ENCODE measurements around the gene SCP2. TPM values are rescaled to one million over a fixed set of nuclear protein-coding genes. Genes with fewer than 3 reads are reported as not detected.

Gene SCP2
- polyA plus RNA-seq, 1 of the 3 experiments (the other 2 are of a cell fraction), result 49.5 TPM

DNA sequence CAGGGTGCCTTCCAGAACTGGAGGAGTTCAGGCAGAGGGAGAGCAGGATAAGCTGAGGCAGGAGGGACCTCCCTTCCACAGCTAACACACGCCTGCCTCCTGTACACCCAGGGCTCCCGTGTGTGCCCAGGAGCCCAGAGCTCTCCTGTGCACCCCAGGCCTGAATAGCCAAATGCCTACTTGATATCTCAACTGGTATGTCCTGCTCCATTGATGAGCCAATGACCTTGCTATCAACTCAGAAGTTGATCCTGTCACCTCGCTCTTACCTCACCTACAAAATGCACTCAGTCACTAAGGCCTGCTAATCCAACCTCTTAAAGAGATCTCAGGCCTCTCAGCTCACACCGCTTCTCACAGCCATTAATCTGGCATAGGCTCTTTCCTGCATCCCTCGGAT, 12.6 kb upstream of the SCP2 start (continued):
- no peak for TF ChIP-seq RCOR1 (IDR thresholded peaks at IDR 0.05; ENCODE audit: low read length)

DNA sequence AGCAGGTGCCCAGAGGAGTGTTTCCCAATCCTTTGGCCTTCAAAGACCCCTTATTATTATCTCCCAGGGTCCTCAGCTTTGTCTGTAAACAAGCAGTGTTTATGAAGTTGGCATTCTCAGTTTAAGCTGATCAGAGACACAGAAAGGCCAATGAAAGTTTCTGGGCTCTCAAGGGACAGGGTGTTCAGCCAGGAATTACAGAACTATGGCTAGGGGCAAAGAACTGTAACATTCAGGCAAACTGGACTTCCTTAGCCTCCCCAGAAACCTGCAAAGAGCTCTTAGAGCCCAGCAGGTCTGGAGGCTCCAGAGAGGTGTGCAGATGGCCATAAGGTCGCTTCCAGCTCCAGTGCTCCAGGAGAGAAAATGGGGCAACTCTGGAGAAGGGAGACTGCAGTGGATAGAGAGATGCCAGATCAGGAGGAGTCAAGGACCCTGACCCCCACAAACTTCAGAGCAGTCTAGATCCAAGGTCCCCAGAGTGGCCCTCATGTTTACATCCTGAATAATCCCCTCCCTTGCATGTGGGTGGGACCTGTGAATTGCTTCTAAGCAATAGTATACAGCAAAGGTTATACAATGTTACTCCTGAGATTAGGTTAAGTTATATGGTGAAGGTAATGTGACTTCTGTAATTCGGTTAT, 11.7 kb upstream of the SCP2 start:
- H3K4me3 ChIP-seq (ENCODE audit: low read depth in 2 of 2, low read length in 1 of 2), result no peak overlapping the region
- CTCF ChIA-PET, result interaction anchor here (0.7 to 1.6 kb wide), 4 partner anchors 10 to 23 kb away, joined by 3 to 4 read pairs (median 3); no protein-coding TSS in a partner anchor
- no peaks in the 10 kb centered on the region for H3K9me3 ChIP-seq
- no peaks in the 10 kb centered on the region for H3K79me2 ChIP-seq (ENCODE audit: insufficient read depth)
- no peaks in the 10 kb centered on the region for H3K4me1 ChIP-seq (ENCODE audit: control insufficient read depth in 1 of 2, insufficient read depth in 2 of 2, low read depth in 1 of 2, low read length in 1 of 2)
- no peaks in the 10 kb centered on the region for H3K27me3 ChIP-seq (ENCODE audit: insufficient read depth)
- no peak overlapping the region for H3K4me2 ChIP-seq
- no peaks in the 10 kb centered on the region for H3F3A ChIP-seq (replicated peaks; ENCODE audit: insufficient read depth)
- WGBS (ENCODE audit: low lambda C conversion rate), result 78% methylated on average over 2 of the region's 2 CpGs
- H3K9me2 ChIP-seq, result no peaks in the 10 kb centered on the region
- H4K20me1 ChIP-seq (ENCODE audit: insufficient read depth), result no peaks in the 10 kb centered on the region
- DNase-seq, result no peak
- TF ChIP-seq SMC3 (IDR thresholded peaks at IDR 0.05; ENCODE audit: low read depth, low read length) (no peak), MXI1 (IDR thresholded peaks at IDR 0.05; ENCODE audit: low read depth, low read length) (no peak), EP300 (IDR thresholded peaks at IDR 0.05; ENCODE audit: borderline replicate concordance in 1 of 2, low read depth in 1 of 2, low read length in 1 of 2) (no peak), TEAD4 (IDR thresholded peaks at IDR 0.05; ENCODE audit: borderline replicate concordance, insufficient read depth) (no peak), RFX5 (IDR thresholded peaks at IDR 0.05; ENCODE audit: low read length) (no peak), RCOR1 (IDR thresholded peaks at IDR 0.05; ENCODE audit: low read length) (no peak), MEF2A (IDR thresholded peaks at IDR 0.05; ENCODE audit: borderline replicate concordance, low read depth) (no peak), POLR2AphosphoS5 (IDR thresholded peaks at IDR 0.05; ENCODE audit: low read depth, low read length) (no peak)
- TF ChIP-seq, protein P1, sequence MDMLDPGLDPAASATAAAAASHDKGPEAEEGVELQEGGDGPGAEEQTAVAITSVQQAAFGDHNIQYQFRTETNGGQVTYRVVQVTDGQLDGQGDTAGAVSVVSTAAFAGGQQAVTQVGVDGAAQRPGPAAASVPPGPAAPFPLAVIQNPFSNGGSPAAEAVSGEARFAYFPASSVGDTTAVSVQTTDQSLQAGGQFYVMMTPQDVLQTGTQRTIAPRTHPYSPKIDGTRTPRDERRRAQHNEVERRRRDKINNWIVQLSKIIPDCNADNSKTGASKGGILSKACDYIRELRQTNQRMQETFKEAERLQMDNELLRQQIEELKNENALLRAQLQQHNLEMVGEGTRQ (IDR thresholded peaks at IDR 0.05; ENCODE audit: borderline replicate concordance, low read depth, low read length), result no peak
- no peaks in the 10 kb centered on the region for H3K36me3 ChIP-seq (replicated peaks in 1 of 2; ENCODE audit: control insufficient read depth in 1 of 2, insufficient read depth in 2 of 2, low read length in 1 of 2)
- no peak overlapping the region for H2AFZ ChIP-seq (ENCODE audit: low read depth)
- no peak overlapping the region for H3K27ac ChIP-seq (ENCODE audit: low read depth in 2 of 2, low read length in 1 of 2)
- H3K9ac ChIP-seq, result no peak overlapping the region
- POLR2A ChIA-PET, result no interaction called here

DNA sequence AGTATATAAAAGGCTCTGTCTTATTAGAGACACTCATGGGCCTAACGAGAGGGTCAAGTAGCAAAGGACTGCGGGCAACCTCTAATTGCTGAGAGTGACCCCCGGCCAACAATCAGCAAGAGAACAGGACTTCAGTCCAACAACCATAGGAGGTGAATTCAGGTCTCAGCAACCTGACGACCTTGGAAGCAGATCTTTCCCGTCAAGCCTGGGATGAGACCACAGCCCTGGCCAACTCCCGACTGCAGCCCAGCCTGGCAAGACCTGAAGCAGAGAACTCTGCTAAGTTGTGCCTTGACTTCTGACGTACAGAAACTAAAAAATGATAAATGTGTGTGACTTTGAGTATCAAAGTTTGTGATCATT, 11.2 kb upstream of the SCP2 start:
- ChIA-PET POLR2A (no interaction called here), CTCF (interaction anchor here (1.2 to 1.6 kb wide), 2 partner anchors 11 to 24 kb away, joined by 3 to 4 read pairs; no protein-coding TSS in a partner anchor)
- H3K9me3 ChIP-seq, result no peaks in the 10 kb centered on the region
- H3K36me3 ChIP-seq (replicated peaks in 1 of 2; ENCODE audit: control insufficient read depth in 1 of 2, insufficient read depth in 2 of 2, low read length in 1 of 2), result no peaks in the 10 kb centered on the region
- H3K4me2 ChIP-seq, result no peak overlapping the region
- no peaks in the 10 kb centered on the region for H3K79me2 ChIP-seq (ENCODE audit: insufficient read depth)
- H3K9me2 ChIP-seq, result no peaks in the 10 kb centered on the region
- H3K9ac ChIP-seq, result no peak overlapping the region
- no peaks in the 10 kb centered on the region for H3F3A ChIP-seq (replicated peaks; ENCODE audit: insufficient read depth)
- H3K4me3 ChIP-seq (ENCODE audit: low read depth in 2 of 2, low read length in 1 of 2), result no peak overlapping the region
- no peak overlapping the region for H2AFZ ChIP-seq (ENCODE audit: low read depth)
- no peaks in the 10 kb centered on the region for H3K27me3 ChIP-seq (ENCODE audit: insufficient read depth)
- no peak overlapping the region for H3K27ac ChIP-seq (ENCODE audit: low read depth in 2 of 2, low read length in 1 of 2)
- 87% methylated on average over 6 of the region's 7 CpGs for WGBS (ENCODE audit: low lambda C conversion rate)
- H3K4me1 ChIP-seq (ENCODE audit: control insufficient read depth in 1 of 2, insufficient read depth in 2 of 2, low read depth in 1 of 2, low read length in 1 of 2), result no peaks in the 10 kb centered on the region
- H4K20me1 ChIP-seq (ENCODE audit: insufficient read depth), result no peaks in the 10 kb centered on the region
- DNase-seq, result no peak
- TF ChIP-seq, protein P1 (IDR thresholded peaks at IDR 0.05; ENCODE audit: borderline replicate concordance, low read depth, low read length), result no peak
- TF ChIP-seq, protein P2, sequence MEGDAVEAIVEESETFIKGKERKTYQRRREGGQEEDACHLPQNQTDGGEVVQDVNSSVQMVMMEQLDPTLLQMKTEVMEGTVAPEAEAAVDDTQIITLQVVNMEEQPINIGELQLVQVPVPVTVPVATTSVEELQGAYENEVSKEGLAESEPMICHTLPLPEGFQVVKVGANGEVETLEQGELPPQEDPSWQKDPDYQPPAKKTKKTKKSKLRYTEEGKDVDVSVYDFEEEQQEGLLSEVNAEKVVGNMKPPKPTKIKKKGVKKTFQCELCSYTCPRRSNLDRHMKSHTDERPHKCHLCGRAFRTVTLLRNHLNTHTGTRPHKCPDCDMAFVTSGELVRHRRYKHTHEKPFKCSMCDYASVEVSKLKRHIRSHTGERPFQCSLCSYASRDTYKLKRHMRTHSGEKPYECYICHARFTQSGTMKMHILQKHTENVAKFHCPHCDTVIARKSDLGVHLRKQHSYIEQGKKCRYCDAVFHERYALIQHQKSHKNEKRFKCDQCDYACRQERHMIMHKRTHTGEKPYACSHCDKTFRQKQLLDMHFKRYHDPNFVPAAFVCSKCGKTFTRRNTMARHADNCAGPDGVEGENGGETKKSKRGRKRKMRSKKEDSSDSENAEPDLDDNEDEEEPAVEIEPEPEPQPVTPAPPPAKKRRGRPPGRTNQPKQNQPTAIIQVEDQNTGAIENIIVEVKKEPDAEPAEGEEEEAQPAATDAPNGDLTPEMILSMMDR (IDR thresholded peaks at IDR 0.05), result no peak
- TF ChIP-seq, protein P3, sequence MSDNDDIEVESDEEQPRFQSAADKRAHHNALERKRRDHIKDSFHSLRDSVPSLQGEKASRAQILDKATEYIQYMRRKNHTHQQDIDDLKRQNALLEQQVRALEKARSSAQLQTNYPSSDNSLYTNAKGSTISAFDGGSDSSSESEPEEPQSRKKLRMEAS (IDR thresholded peaks at IDR 0.05; ENCODE audit: low read depth), result no peak
- TF ChIP-seq, protein P4, sequence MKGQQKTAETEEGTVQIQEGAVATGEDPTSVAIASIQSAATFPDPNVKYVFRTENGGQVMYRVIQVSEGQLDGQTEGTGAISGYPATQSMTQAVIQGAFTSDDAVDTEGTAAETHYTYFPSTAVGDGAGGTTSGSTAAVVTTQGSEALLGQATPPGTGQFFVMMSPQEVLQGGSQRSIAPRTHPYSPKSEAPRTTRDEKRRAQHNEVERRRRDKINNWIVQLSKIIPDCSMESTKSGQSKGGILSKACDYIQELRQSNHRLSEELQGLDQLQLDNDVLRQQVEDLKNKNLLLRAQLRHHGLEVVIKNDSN (IDR thresholded peaks at IDR 0.05; ENCODE audit: borderline replicate concordance, low read depth), result no peak
- TF ChIP-seq, protein P5, sequence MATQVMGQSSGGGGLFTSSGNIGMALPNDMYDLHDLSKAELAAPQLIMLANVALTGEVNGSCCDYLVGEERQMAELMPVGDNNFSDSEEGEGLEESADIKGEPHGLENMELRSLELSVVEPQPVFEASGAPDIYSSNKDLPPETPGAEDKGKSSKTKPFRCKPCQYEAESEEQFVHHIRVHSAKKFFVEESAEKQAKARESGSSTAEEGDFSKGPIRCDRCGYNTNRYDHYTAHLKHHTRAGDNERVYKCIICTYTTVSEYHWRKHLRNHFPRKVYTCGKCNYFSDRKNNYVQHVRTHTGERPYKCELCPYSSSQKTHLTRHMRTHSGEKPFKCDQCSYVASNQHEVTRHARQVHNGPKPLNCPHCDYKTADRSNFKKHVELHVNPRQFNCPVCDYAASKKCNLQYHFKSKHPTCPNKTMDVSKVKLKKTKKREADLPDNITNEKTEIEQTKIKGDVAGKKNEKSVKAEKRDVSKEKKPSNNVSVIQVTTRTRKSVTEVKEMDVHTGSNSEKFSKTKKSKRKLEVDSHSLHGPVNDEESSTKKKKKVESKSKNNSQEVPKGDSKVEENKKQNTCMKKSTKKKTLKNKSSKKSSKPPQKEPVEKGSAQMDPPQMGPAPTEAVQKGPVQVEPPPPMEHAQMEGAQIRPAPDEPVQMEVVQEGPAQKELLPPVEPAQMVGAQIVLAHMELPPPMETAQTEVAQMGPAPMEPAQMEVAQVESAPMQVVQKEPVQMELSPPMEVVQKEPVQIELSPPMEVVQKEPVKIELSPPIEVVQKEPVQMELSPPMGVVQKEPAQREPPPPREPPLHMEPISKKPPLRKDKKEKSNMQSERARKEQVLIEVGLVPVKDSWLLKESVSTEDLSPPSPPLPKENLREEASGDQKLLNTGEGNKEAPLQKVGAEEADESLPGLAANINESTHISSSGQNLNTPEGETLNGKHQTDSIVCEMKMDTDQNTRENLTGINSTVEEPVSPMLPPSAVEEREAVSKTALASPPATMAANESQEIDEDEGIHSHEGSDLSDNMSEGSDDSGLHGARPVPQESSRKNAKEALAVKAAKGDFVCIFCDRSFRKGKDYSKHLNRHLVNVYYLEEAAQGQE (IDR thresholded peaks at IDR 0.05; ENCODE audit: low read depth, low read length), result no peak
- TF ChIP-seq TCF12 (IDR thresholded peaks at IDR 0.05), result no peak
- TF ChIP-seq RXRA (IDR thresholded peaks at IDR 0.05; ENCODE audit: borderline replicate concordance, low read depth), result no peak
- TF ChIP-seq CHD2 (IDR thresholded peaks at IDR 0.05; ENCODE audit: low read length, partially characterized antibody), result no peak
- TF ChIP-seq MXI1 (IDR thresholded peaks at IDR 0.05; ENCODE audit: low read depth, low read length), result no peak
- no peak for TF ChIP-seq YY1 (IDR thresholded peaks at IDR 0.05; ENCODE audit: low read depth)

All from SK-N-SH (cell line).